Activated CD4-positive, alpha-beta T cell treated with anti-CD3 and anti-CD28 coated beads for 36 hours (primary cell): ENCODE data around the gene TGM2. TPM values are rescaled to one million over a fixed set of nuclear protein-coding genes. Genes with fewer than 3 reads are reported as not detected.

Experiments
- ATAC-seq: fragments of 200-7000 bp; cut with Tn5 transposase; one replicate; pipeline ENCODE4 v1.10.0; 2021; ENCODE audit warnings: mild to moderate bottlenecking, moderate library complexity
- CTCF ChIA-PET: fragments of 350-600 bp; sonication (Branson Sonifier 250); formaldehyde crosslinking; loops from one replicate; lab custom pipeline; 2021; ENCODE audit warnings: antibody characterized with exemption; lab: Charles Lee
- POLR2A ChIA-PET: fragments of 350-600 bp; sonication (Branson Sonifier 250); formaldehyde crosslinking; loops from one replicate; lab custom pipeline; 2021; ENCODE audit warnings: antibody characterized with exemption, inconsistent platforms; lab: Charles Lee
- DNase-seq: peaks from one replicate; pipeline ENCODE4 v3.0.0-alpha.2; 2020
- H3K27ac Mint-ChIP-seq: one replicate; pipeline ENCODE4 v1.8.0; 2021; ENCODE audit warnings: mixed read lengths
- H3K27me3 Mint-ChIP-seq: one replicate; pipeline ENCODE4 v1.8.0; 2021; ENCODE audit warnings: mixed read lengths
- H3K36me3 Mint-ChIP-seq: one replicate; pipeline ENCODE4 v1.8.0; 2021; ENCODE audit warnings: low read depth, mixed read lengths
- H3K4me1 Mint-ChIP-seq: one replicate; pipeline ENCODE4 v1.8.0; 2021; ENCODE audit warnings: mixed read lengths
- H3K4me3 Mint-ChIP-seq: one replicate; pipeline ENCODE4 v1.8.0; 2021; ENCODE audit warnings: mild to moderate bottlenecking, moderate library complexity, mixed read lengths
- H3K9me3 Mint-ChIP-seq: one replicate; pipeline ENCODE4 v1.8.0; 2021; ENCODE audit warnings: low read depth, mixed read lengths
- intact Hi-C, 2 experiments: fragments of 100-400 bp; cut with DNase I in 1 of 2; cut with micrococcal nuclease in 1 of 2; formaldehyde crosslinking; loops; one replicate each; pipeline versions ENCODE4 v1.14.2 to v1.15.1; 2022 to 2024; cut with DNase I, micrococcal nuclease
- total RNA-seq, 2 experiments: library from RNA; stranded (reverse); gene quantifications; one replicate each; pipeline ENCODE4 v1.2.3, GENCODE V29; 2021

The TGM2 gene
- total RNA-seq, 2 experiments from 2014 or later = 0.04 to 0.09 TPM

DNA sequence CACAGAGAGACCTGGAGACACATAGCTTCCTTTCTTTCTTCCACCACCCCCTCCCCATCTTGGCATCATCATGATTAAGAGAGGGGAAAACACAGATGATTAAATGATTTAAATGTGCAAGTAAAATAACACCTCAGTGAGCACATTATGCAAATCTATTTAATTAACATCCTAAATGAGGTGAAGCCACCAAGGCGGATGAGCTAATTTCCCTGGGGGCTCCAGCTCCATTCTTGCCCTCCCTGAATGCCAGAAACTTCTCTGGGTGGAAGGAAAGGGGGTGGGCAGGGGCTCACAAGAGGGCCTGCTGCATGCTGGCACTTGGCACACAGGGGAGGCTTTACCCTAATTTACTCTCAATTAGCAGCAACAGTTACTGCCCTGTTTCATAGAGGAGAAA is 32.5 kb upstream of the TGM2 start:
- H3K9me3 Mint-ChIP-seq = peaks cover 4% of the 10 kb centered on the region
- ChIA-PET POLR2A (no interaction called here), CTCF (no interaction called here)
- no peak overlapping the region for H3K27ac Mint-ChIP-seq
- no peak overlapping the region for H3K4me3 Mint-ChIP-seq
- ATAC-seq (no peak), DNase-seq (no peak)
- no peaks in the 10 kb centered on the region for H3K4me1 Mint-ChIP-seq
- intact Hi-C loops = no loop called here
- H3K27me3 Mint-ChIP-seq = peaks cover 7% of the 10 kb centered on the region
- no peaks in the 10 kb centered on the region for H3K36me3 Mint-ChIP-seq

DNA sequence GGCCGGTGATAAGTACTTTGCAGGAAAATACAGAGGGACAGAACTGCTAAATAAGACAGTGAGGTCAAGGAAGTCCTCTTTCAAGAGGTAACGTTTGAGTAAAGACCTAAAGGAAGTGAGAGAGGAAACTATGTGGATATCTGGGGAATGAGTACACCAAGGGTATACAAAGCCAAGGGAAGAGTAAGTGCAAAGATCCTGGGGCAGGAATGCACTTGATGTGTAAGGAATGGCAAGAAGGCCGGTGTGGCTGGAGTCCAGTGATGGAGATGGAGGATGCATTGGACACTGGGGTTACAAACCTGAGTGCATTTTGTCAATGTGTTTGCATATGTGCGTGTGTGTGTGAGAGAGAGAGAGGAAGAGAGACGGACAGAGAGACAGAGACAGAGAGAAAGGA is 32.1 kb upstream of the TGM2 start:
- Mint-ChIP-seq H3K36me3 (no peaks in the 10 kb centered on the region), H3K27ac (no peak overlapping the region), H3K27me3 (peaks cover 7% of the 10 kb centered on the region), H3K4me1 (no peaks in the 10 kb centered on the region), H3K4me3 (no peak overlapping the region), H3K9me3 (peaks cover 4% of the 10 kb centered on the region)
- CTCF ChIA-PET = no interaction called here
- POLR2A ChIA-PET = no interaction called here
- intact Hi-C loops = no loop called here
- DNase-seq = no peak
- ATAC-seq = no peak

DNA sequence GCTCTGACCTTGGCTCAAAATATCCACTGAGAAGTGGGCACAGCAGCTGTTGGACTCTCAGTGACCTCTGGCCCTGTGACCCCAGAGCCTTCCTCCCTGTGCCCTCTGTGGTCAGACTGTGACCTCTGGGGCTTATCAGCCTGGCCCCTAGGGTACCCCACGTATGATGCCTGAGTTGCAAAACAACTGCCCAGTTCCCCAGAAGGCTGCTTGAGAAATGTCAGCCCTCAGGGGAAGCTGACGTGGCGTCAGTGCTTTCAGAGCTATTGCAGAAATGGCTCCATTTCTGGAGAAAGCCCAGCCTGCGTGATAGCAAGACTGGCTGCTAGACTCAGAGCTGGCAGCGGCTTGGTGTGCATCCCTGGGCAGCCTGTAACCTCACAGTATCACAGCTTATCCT is 31.5 kb upstream of the TGM2 start:
- Mint-ChIP-seq H3K27ac (no peak overlapping the region), H3K36me3 (no peaks in the 10 kb centered on the region), H3K4me3 (no peak overlapping the region), H3K27me3 (peaks cover 7% of the 10 kb centered on the region), H3K4me1 (no peaks in the 10 kb centered on the region), H3K9me3 (peaks cover 4% of the 10 kb centered on the region)
- CTCF ChIA-PET = interaction anchor here (0.9 to 1.3 kb wide), 2 partner anchors 8 to 24 kb away, joined by 4 read pairs; no protein-coding TSS in a partner anchor
- intact Hi-C loops = no loop called here
- POLR2A ChIA-PET = no interaction called here
- DNase-seq = no peak
- no peak for ATAC-seq

DNA sequence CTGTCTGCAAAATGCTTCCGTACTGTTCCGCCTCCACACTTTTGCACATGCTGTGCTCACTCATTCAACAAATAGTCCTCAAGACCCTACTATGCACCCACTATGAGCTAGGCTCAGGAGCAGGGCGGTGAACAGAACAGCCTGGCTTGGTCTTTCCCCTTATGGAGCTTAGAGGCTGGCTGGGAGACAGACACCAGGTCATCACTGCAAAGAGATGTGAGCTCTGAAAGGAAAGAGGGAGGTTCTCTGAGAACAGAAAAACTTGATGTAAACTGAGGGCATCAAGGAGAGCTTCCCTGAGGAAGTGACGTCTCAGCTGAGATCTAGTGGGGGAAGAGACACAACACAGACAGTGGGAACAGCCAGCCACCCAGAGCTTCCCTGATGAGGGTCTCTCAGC is 31.0 kb upstream of the TGM2 start:
- intact Hi-C loops = no loop called here
- CTCF ChIA-PET = interaction anchor here (0.9 to 1.3 kb wide), 2 partner anchors 9 to 25 kb away, joined by 4 read pairs; no protein-coding TSS in a partner anchor
- no peak for DNase-seq
- H3K36me3 Mint-ChIP-seq = no peaks in the 10 kb centered on the region
- H3K27me3 Mint-ChIP-seq = peaks cover 7% of the 10 kb centered on the region
- H3K9me3 Mint-ChIP-seq = peaks cover 4% of the 10 kb centered on the region
- POLR2A ChIA-PET = no interaction called here
- no peak overlapping the region for H3K4me3 Mint-ChIP-seq
- ATAC-seq = no peak
- no peak overlapping the region for H3K27ac Mint-ChIP-seq
- no peaks in the 10 kb centered on the region for H3K4me1 Mint-ChIP-seq

DNA sequence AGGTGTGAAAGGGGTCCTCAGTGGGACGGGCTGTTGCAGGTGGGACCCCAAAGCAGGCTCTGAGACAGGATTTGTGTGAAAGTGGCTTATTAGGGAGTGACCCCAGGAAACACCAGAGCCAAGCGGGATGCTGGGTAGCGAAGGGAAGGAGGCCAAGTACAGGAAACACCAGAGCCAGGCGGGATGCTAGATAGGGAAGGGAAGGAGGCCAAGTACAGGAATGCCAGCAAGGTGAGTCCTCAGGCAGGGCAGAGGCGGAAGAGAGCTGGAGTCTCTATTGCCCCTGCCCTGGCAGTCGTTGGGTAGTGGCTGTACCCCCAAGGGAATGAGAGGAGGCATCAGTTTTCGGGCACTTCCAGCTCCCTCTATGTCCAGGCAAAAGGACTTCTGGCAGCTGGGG is 30.5 kb upstream of the TGM2 start:
- ATAC-seq (no peak), DNase-seq (no peak)
- H3K4me3 Mint-ChIP-seq = no peak overlapping the region
- intact Hi-C loops = no loop called here
- ChIA-PET POLR2A (no interaction called here), CTCF (interaction anchor here (0.7 to 1.3 kb wide), 3 partner anchors 9 to 631 kb away, joined by 3 to 4 read pairs (median 4); no protein-coding TSS in a partner anchor)
- H3K9me3 Mint-ChIP-seq = peaks cover 4% of the 10 kb centered on the region
- H3K4me1 Mint-ChIP-seq = no peaks in the 10 kb centered on the region
- peaks cover 7% of the 10 kb centered on the region for H3K27me3 Mint-ChIP-seq
- H3K36me3 Mint-ChIP-seq = no peaks in the 10 kb centered on the region
- no peak overlapping the region for H3K27ac Mint-ChIP-seq

DNA sequence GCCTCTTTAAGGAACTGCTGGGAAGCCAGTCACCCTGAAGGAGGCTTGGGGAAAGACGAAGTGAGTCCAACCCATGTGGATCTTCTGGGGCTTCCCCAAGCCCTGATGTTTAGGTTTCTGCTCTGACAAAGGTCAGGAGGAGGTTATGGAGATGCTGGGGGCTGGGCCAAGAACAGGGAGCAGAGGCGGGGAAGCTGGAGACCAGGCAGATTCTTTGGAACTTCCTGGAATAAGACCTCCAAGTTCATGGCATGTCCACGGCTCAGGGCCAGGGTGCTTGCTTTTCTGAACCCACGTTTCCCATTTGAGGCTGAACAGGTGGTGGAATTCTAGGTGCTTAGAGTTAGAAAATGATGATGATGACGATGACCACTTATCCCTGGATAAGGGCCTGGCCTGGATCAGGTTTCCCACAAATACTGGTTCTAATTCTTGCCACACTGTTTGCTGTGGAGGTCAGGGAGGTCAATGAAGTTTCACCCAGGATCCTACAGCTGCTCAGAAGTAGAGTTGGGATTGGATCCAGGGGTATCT is 30.0 kb upstream of the TGM2 start:
- H3K4me3 Mint-ChIP-seq = no peak overlapping the region
- ChIA-PET POLR2A (no interaction called here), CTCF (interaction anchor here (0.7 kb wide), 1 partner anchor 630 kb away, joined by 3 read pairs; no protein-coding TSS in a partner anchor)
- H3K36me3 Mint-ChIP-seq = no peaks in the 10 kb centered on the region
- H3K9me3 Mint-ChIP-seq = peaks cover 4% of the 10 kb centered on the region
- intact Hi-C loops = no loop called here
- H3K27me3 Mint-ChIP-seq = peaks cover 7% of the 10 kb centered on the region
- H3K27ac Mint-ChIP-seq = no peak overlapping the region
- DNase-seq (no peak), ATAC-seq (no peak)
- no peaks in the 10 kb centered on the region for H3K4me1 Mint-ChIP-seq

DNA sequence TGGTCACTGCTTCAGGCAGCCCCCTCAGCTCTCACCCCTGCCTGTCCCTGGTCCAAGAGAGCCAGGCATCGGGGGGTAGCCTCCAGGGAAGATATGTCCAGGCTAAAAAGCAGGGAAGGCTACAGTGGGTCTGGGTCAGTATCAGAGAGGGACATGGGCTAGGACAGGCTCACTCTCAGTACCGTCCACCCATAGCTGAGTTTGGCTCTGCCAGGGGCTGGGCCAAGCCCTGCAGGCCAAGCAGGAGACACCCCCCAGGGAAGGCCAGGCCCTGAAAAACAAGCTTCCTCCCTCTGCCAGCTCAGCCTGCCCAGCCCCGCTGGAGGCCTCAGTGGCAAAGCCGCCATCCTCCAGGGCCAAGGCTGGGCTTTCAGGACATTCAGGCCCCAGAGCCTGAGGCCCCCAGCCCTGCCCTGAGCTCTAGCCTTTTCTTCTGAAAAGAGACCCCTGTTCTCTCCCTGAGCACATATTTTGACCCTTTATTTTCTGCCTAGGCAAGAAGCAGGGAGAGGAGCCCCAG is 28.6 kb upstream of the TGM2 start:
- no peak overlapping the region for H3K4me3 Mint-ChIP-seq

DNA sequence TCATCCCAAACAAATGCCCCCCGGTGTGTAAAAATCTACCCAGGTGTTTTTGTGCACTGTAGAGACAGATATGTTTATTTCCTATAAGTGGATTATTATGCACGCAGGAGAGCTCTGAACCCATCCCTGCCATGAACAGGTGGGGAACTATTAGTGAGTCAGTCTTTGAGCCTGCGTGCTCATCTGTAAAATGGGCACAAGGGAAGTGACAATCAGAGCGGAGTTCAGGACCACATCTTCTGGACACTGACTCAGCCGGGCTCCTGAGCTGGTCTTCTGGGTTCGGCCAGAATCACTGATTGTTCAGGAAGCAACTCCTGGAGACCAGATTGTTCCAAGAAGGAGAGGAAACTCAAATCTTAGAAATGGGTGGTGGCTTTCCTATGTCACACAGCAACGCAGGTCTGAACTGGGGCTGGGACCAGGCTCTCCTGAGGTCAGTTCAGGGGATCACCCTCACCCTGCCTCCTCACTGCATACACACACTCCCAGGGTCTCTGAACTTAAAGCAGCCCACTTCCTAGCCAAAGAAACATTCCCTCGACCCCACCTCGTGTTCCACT is 27.3 kb upstream of the TGM2 start:
- intact Hi-C loops = no loop called here
- ATAC-seq (no peak), DNase-seq (no peak)
- Mint-ChIP-seq H3K9me3 (peaks cover 4% of the 10 kb centered on the region), H3K4me3 (no peak overlapping the region), H3K4me1 (no peaks in the 10 kb centered on the region), H3K27me3 (peaks cover 7% of the 10 kb centered on the region), H3K27ac (no peak overlapping the region), H3K36me3 (no peaks in the 10 kb centered on the region)
- POLR2A ChIA-PET = interaction anchor here (0.6 kb wide), 2 partner anchors 20 to 187 kb away, joined by 3 to 4 read pairs; no protein-coding TSS in a partner anchor
- CTCF ChIA-PET = interaction anchor here (0.9 to 1.3 kb wide), 2 partner anchors 29 to 33 kb away, joined by 3 read pairs; no protein-coding TSS in a partner anchor

More for the DNA sequence above, 28.6 kb upstream of the TGM2 start:
- Mint-ChIP-seq H3K27ac (no peak overlapping the region), H3K4me1 (no peaks in the 10 kb centered on the region), H3K36me3 (no peaks in the 10 kb centered on the region), H3K27me3 (peaks cover 7% of the 10 kb centered on the region), H3K9me3 (peaks cover 4% of the 10 kb centered on the region)
- intact Hi-C loops = no loop called here
- ChIA-PET POLR2A (no interaction called here), CTCF (interaction anchor here (0.6 kb wide), 1 partner anchor 300 kb away, joined by 4 read pairs; no protein-coding TSS in a partner anchor)
- ATAC-seq (no peak), DNase-seq (no peak)

DNA sequence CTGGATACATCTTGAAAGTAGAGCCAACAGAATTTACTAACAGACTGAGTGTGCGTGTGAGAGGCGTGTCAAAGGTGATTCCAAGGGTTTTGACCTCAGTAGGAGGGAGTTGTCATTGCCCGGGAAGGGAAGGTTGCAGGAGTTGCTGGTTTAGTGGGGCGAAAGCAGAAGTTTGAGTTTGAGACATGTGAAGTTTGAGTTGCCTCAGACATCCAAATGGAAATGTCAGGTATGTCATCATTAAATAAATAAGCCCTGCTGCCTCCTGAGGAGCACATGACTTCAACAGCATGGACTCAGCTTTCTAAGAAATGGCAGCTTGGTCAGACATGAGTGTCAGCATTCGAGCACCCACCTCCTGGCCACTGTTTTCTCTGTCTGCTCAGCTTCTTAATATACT is 26.6 kb upstream of the TGM2 start:
- CTCF ChIA-PET = interaction anchor here (0.9 to 1.3 kb wide), 2 partner anchors 29 to 34 kb away, joined by 3 read pairs; no protein-coding TSS in a partner anchor
- Mint-ChIP-seq H3K36me3 (no peaks in the 10 kb centered on the region), H3K4me1 (no peaks in the 10 kb centered on the region), H3K9me3 (peaks cover 4% of the 10 kb centered on the region), H3K27ac (no peak overlapping the region), H3K27me3 (peaks cover 5% of the 10 kb centered on the region), H3K4me3 (no peak overlapping the region)
- no peak for DNase-seq
- intact Hi-C loops = no loop called here
- POLR2A ChIA-PET = no interaction called here
- ATAC-seq = no peak

DNA sequence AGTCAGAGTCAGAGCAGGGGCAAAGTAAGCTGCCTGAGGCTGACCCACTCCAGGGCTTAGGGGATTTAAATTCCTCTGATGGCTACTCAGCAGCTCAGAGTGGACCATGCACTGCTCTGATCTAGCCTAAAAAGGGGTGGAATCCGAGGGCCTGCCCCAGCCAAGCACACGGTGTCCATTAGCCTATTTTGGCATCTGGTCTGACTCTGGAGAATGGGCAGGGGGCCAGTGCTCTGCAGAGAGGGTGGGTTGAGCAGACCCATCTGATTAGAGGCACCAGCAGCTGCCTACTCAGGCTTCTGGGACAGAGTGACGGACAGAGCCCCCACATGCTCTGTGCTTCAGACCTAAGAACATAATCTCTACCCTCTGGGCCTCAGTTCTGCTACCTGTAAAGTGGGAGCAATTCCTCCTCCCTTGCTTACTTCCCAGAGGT is 25.9 kb upstream of the TGM2 start:
- Mint-ChIP-seq H3K36me3 (no peaks in the 10 kb centered on the region), H3K27ac (no peak overlapping the region), H3K9me3 (peaks cover 4% of the 10 kb centered on the region), H3K27me3 (peaks cover 5% of the 10 kb centered on the region), H3K4me3 (no peak overlapping the region), H3K4me1 (no peaks in the 10 kb centered on the region)
- DNase-seq = no peak
- no peak for ATAC-seq
- ChIA-PET POLR2A (no interaction called here), CTCF (interaction anchor here (1.3 kb wide), 1 partner anchor 30 kb away, joined by 3 read pairs; no protein-coding TSS in a partner anchor)
- intact Hi-C loops = no loop called here

DNA sequence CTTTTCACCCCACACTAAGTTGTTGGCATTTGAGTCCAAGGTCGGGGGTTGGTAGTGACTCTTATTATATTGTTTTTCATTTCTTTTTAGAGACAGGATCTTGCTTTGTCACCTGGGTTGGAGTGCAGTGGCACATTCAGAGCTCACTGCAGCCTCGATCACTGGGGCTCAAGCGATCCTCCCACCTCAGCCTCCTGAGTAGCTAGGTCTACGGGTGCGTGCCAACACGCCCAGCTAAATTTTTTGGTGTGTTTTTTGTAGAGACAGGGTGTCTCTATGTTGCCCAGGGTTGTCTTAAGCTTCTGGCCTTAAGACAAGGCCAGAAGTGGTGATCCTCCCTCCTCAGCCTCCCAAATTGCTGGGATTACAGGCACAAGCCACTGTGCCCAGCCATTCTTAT is 25.1 kb upstream of the TGM2 start:
- Mint-ChIP-seq H3K4me1 (no peaks in the 10 kb centered on the region), H3K27me3 (peaks cover 4% of the 10 kb centered on the region), H3K4me3 (no peak overlapping the region), H3K9me3 (peaks cover 4% of the 10 kb centered on the region), H3K27ac (no peak overlapping the region), H3K36me3 (no peaks in the 10 kb centered on the region)
- no peak for ATAC-seq
- ChIA-PET CTCF (no interaction called here), POLR2A (no interaction called here)
- DNase-seq = no peak
- intact Hi-C loops = no loop called here

DNA sequence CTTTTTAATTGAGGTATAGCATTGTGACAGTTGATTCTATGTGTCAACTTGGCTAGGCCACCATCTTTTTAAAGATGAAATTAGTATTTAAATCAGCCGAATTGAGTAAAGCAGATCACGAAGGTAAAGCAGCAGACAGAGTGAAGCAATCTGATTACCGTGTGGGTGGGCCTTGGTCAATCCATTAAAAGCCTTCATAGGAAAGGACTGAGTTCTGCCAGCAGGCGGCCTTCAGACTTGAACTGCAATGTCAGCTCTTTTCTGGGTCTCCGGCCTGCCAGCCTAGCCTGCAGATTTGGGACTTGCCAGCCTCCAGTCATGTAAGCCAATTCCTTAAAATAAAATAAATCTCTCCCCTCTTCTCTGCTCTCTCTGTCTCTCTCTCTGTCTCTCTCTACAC is 22.4 kb upstream of the TGM2 start:
- Mint-ChIP-seq H3K27me3 (peaks cover 8% of the 10 kb centered on the region), H3K9me3 (no peaks in the 10 kb centered on the region), H3K4me1 (no peaks in the 10 kb centered on the region), H3K4me3 (no peak overlapping the region), H3K27ac (no peak overlapping the region), H3K36me3 (no peaks in the 10 kb centered on the region)
- no peak for DNase-seq
- intact Hi-C loops = no loop called here
- no peak for ATAC-seq
- POLR2A ChIA-PET = no interaction called here
- CTCF ChIA-PET = no interaction called here
